GM23338 (cell line): Measurements from ENCODE around the gene FICD. TPM values are rescaled to one million over a fixed set of nuclear protein-coding genes. Genes with fewer than 3 reads are reported as not detected.
"Not testable (repeated sequence)": the region's sequence is repeated elsewhere in the genome, so short reads cannot be mapped to it uniquely, and the experiment has no call there.

Experiments
- ATAC-seq: fragments of 200-7000 bp; cut with Tn5 transposase; 3 replicates; pipeline ENCODE4 v1.9.1; 2020
- DNase-seq: peaks from one replicate; pipeline ENCODE4 v3.0.0-alpha.2; 2015; ENCODE audit warnings: low spot score
- H2AFZ ChIP-seq: fragments of 200-600 bp; sonication (generic); 2 replicates; pipeline ENCODE4 v1.8.0; 2016; ENCODE audit warnings: antibody characterized with exemption, mild to moderate bottlenecking, moderate library complexity
- H3F3A ChIP-seq: fragments of 200-600 bp; sonication (generic); replicated peaks from 2 replicates; pipeline ENCODE4 v1.8.0; 2017; ENCODE audit warnings: antibody characterized with exemption, mixed run types, low read depth
- H3K27ac ChIP-seq: fragments of 200-600 bp; sonication (generic); 2 replicates; pipeline ENCODE4 v1.6.1; 2016; ENCODE audit warnings: low read depth
- H3K27me3 ChIP-seq: fragments of 200-600 bp; sonication (generic); 2 replicates; pipeline ENCODE4 v1.8.0; 2016; ENCODE audit warnings: mild to moderate bottlenecking, mixed run types, moderate library complexity; ENCODE audit not compliant: insufficient read depth
- H3K36me3 ChIP-seq: fragments of 200-600 bp; sonication (generic); 2 replicates; pipeline ENCODE4 v1.8.0; 2016; ENCODE audit warnings: mild to moderate bottlenecking; ENCODE audit not compliant: insufficient read depth
- H3K4me1 ChIP-seq: fragments of 200-600 bp; sonication (generic); 2 replicates; pipeline ENCODE4 v1.8.0; 2016; ENCODE audit warnings: mild to moderate bottlenecking, moderate library complexity; ENCODE audit not compliant: insufficient read depth
- H3K4me2 ChIP-seq: fragments of 200-600 bp; sonication (generic); 2 replicates; pipeline ENCODE4 v1.7.1; 2017; ENCODE audit warnings: mixed run types
- H3K4me3 ChIP-seq: fragments of 200-600 bp; sonication (generic); 2 replicates; pipeline ENCODE4 v1.6.1; 2016; ENCODE audit warnings: mixed run types
- H3K79me2 ChIP-seq: fragments of 200-600 bp; sonication (generic); replicated peaks from 2 replicates; pipeline ENCODE4 v1.8.0; 2017; ENCODE audit warnings: mild to moderate bottlenecking; ENCODE audit not compliant: insufficient read depth
- H3K9me2 ChIP-seq: fragments of 200-600 bp; sonication (generic); 2 replicates; pipeline ENCODE4 v1.8.0; 2017; ENCODE audit not compliant: insufficient read depth
- H4K20me1 ChIP-seq: fragments of 200-600 bp; sonication (generic); replicated peaks from 2 replicates; pipeline ENCODE4 v1.8.0; 2017; ENCODE audit warnings: mild to moderate bottlenecking; ENCODE audit not compliant: insufficient read depth
- H3K27ac Mint-ChIP-seq: 2 replicates; pipeline ENCODE4 v1.8.0; 2020; ENCODE audit warnings: inconsistent platforms, mild to moderate bottlenecking, moderate library complexity, mixed read lengths
- H3K27me3 Mint-ChIP-seq: 3 replicates; pipeline ENCODE4 v1.8.0; 2022; ENCODE audit warnings: low read depth, mild to moderate bottlenecking, moderate library complexity, mixed read lengths, inconsistent platforms; ENCODE audit not compliant: insufficient read depth, poor library complexity
- H3K36me3 Mint-ChIP-seq: 3 replicates; pipeline ENCODE4 v1.8.0; 2021; ENCODE audit warnings: low read depth, mild to moderate bottlenecking, inconsistent platforms, moderate library complexity, mixed read lengths
- H3K4me1 Mint-ChIP-seq: 3 replicates; pipeline ENCODE4 v1.8.0; 2020; ENCODE audit warnings: mild to moderate bottlenecking, inconsistent platforms, mixed read lengths
- H3K4me3 Mint-ChIP-seq: 3 replicates; pipeline ENCODE4 v1.8.0; 2021; ENCODE audit warnings: moderate library complexity, mild to moderate bottlenecking, inconsistent platforms, mixed read lengths
- H3K9me3 Mint-ChIP-seq: 3 replicates; pipeline ENCODE4 v1.8.0; 2020; ENCODE audit warnings: moderate library complexity, mild to moderate bottlenecking, inconsistent platforms, mixed read lengths
- CREB1 ChIP-seq: fragments of 250-450 bp; sonication (Bioruptor Pico); IDR thresholded peaks from 2 replicates; pipeline ENCODE4 v1.5.0; 2020; ENCODE audit warnings: low read depth, mild to moderate bottlenecking, moderate library complexity
- EZH2phosphoT487 ChIP-seq: fragments of 200-600 bp; sonication (generic); IDR thresholded peaks from one replicate; pipeline ENCODE4 v1.8.1; 2018; ENCODE audit warnings: antibody characterized with exemption; ENCODE audit not compliant: unreplicated experiment
- JUNB ChIP-seq: IDR thresholded peaks from one replicate; pipeline ENCODE4 v1.6.1; 2016; ENCODE audit warnings: antibody characterized with exemption; ENCODE audit not compliant: unreplicated experiment
- NANOG ChIP-seq: IDR thresholded peaks from 2 replicates; pipeline ENCODE4 v1.6.1; 2016; ENCODE audit warnings: antibody characterized with exemption, borderline replicate concordance
- ZNF114 ChIP-seq: fragments of 250-450 bp; sonication (Bioruptor Pico); IDR thresholded peaks from 2 replicates; pipeline ENCODE4 v1.5.0; 2020; ENCODE audit warnings: mild to moderate bottlenecking, moderate library complexity
- ZNF331 ChIP-seq: fragments of 250-450 bp; sonication (Bioruptor Pico); IDR thresholded peaks from 2 replicates; pipeline ENCODE4 v1.5.0; 2020; ENCODE audit warnings: low read depth, mild to moderate bottlenecking, moderate library complexity
- polyA plus RNA-seq: library from polyadenylated mRNA; unstranded; fragments of >200 nt; fragmentation: Nextera tagmentation; extraction: Ambion mirVana; gene quantifications from 2 replicates; pipeline ENCODE4 v1.2.1, GENCODE V29; 2016
- total RNA-seq: library from RNA; depleted of rRNA; stranded (reverse); fragments of >200 nt; shearing (Covaris generic); gene quantifications from 2 replicates; pipeline ENCODE4 v1.2.3, GENCODE V29; 2014
- TF ChIP-seq, protein P1 (sequence below): IDR thresholded peaks from one replicate; pipeline ENCODE4 v1.6.1; 2018; ENCODE audit warnings: antibody characterized with exemption; ENCODE audit not compliant: unreplicated experiment
- TF ChIP-seq, protein P2 (sequence below): IDR thresholded peaks from 2 replicates; pipeline ENCODE4 v1.6.1; 2016; ENCODE audit warnings: antibody characterized with exemption
- TF ChIP-seq, protein P3 (sequence below): fragments of 250-450 bp; sonication (Bioruptor Pico); IDR thresholded peaks from 2 replicates; pipeline ENCODE4 v1.5.0; 2020; ENCODE audit warnings: mild to moderate bottlenecking, moderate library complexity

The FICD gene
- total and polyA plus RNA-seq, 2 experiments from 2014 or later: 4.9 to 5.3 TPM

DNA sequence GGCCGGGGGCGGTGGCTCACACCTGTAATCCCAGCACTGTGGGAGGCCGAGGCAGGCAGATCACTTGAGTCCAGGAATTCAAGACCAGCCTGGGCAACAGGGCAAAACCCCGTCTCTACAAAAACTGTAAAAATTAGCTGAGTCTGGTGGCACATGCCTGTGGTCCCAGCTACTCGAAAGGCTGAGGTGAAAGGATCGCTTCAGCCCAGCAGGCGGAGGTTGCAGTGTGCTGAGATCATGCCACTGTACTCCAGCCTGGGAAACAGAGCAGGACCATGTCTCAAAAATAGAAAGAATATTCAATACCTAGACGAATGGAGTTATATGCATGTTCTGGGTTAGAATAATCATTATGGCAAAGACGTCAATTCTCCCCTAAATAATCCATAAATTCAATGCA lies 40.3 kb downstream of the FICD start:
- H3F3A ChIP-seq, H2AFZ ChIP-seq, H3K27me3 ChIP-seq, H3K4me1 ChIP-seq, H3K9me3 Mint-ChIP-seq, H3K36me3 ChIP-seq, H3K4me3 ChIP-seq, H3K4me2 ChIP-seq, DNase-seq, H3K4me3 Mint-ChIP-seq, H3K27me3 Mint-ChIP-seq, H3K9me2 ChIP-seq, ATAC-seq, H3K27ac ChIP-seq, H3K27ac Mint-ChIP-seq: not testable (repeated sequence)
- peaks cover 68% of the 10 kb centered on the region for H4K20me1 ChIP-seq
- Mint-ChIP-seq H3K36me3 (peaks cover 12% of the 10 kb centered on the region; the same call in 1 of the 3 replicates), H3K4me1 (peaks cover 45% of the 10 kb centered on the region)
- peaks cover 100% of the 10 kb centered on the region for H3K79me2 ChIP-seq

DNA sequence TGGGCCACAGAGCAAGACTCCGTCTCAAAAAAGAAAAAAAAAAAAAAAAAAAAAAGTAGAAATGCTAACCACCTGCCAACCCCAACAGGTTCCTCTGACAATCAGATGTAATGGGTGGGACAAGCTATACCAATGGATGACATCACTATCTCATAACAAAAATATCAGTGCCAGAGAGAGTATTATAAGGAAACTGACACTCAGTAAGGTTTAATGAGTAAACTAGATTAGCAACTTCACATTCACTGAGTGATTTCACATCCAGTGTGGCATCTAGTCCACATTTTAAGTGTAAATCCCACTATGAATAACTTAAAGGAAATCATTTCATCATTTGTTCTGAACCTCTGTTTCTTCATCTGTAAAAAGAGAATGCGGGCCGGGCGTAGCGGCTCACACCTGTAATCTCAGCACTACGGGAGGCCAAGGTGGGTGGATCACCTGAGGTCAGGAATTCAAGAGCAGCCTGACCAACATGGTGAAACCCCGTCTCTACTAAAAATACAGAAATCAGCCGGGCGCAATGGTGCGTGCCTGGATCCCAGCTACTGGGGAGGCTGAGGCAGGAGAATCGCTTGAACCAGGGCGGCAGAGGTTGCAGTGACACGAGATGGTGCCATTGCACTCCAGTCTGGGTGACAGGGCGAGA lies 44.1 kb downstream of the FICD start:
- peak overlapping the region; percentile 100 for H3K4me3 Mint-ChIP-seq
- peaks cover 1% of the 10 kb centered on the region for H3K36me3 ChIP-seq
- ATAC-seq (no peak), DNase-seq (no peak)
- no peaks in the 10 kb centered on the region for H3F3A ChIP-seq
- H3K9me3 Mint-ChIP-seq: no peaks in the 10 kb centered on the region; the same call in 2 of the 3 replicates
- H3K4me2 ChIP-seq: peak overlapping the region; percentile 76; the same call in 1 of the 2 replicates
- peaks cover 83% of the 10 kb centered on the region for H3K79me2 ChIP-seq
- no peaks in the 10 kb centered on the region for H3K27me3 Mint-ChIP-seq
- H3K27ac Mint-ChIP-seq: no peak overlapping the region
- H3K4me1 Mint-ChIP-seq: peaks cover 28% of the 10 kb centered on the region
- no peak for TF ChIP-seq EZH2phosphoT487
- TF ChIP-seq, protein P1, sequence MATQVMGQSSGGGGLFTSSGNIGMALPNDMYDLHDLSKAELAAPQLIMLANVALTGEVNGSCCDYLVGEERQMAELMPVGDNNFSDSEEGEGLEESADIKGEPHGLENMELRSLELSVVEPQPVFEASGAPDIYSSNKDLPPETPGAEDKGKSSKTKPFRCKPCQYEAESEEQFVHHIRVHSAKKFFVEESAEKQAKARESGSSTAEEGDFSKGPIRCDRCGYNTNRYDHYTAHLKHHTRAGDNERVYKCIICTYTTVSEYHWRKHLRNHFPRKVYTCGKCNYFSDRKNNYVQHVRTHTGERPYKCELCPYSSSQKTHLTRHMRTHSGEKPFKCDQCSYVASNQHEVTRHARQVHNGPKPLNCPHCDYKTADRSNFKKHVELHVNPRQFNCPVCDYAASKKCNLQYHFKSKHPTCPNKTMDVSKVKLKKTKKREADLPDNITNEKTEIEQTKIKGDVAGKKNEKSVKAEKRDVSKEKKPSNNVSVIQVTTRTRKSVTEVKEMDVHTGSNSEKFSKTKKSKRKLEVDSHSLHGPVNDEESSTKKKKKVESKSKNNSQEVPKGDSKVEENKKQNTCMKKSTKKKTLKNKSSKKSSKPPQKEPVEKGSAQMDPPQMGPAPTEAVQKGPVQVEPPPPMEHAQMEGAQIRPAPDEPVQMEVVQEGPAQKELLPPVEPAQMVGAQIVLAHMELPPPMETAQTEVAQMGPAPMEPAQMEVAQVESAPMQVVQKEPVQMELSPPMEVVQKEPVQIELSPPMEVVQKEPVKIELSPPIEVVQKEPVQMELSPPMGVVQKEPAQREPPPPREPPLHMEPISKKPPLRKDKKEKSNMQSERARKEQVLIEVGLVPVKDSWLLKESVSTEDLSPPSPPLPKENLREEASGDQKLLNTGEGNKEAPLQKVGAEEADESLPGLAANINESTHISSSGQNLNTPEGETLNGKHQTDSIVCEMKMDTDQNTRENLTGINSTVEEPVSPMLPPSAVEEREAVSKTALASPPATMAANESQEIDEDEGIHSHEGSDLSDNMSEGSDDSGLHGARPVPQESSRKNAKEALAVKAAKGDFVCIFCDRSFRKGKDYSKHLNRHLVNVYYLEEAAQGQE: no peak
- no peak for TF ChIP-seq CREB1
- no peak for TF ChIP-seq JUNB
- no peak for TF ChIP-seq NANOG
- no peak for TF ChIP-seq ZNF114 (CRISPR knock-in tag)
- no peak for TF ChIP-seq ZNF331 (CRISPR knock-in tag)
- TF ChIP-seq, protein P2, sequence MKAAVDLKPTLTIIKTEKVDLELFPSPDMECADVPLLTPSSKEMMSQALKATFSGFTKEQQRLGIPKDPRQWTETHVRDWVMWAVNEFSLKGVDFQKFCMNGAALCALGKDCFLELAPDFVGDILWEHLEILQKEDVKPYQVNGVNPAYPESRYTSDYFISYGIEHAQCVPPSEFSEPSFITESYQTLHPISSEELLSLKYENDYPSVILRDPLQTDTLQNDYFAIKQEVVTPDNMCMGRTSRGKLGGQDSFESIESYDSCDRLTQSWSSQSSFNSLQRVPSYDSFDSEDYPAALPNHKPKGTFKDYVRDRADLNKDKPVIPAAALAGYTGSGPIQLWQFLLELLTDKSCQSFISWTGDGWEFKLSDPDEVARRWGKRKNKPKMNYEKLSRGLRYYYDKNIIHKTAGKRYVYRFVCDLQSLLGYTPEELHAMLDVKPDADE: no peak
- TF ChIP-seq, protein P3, sequence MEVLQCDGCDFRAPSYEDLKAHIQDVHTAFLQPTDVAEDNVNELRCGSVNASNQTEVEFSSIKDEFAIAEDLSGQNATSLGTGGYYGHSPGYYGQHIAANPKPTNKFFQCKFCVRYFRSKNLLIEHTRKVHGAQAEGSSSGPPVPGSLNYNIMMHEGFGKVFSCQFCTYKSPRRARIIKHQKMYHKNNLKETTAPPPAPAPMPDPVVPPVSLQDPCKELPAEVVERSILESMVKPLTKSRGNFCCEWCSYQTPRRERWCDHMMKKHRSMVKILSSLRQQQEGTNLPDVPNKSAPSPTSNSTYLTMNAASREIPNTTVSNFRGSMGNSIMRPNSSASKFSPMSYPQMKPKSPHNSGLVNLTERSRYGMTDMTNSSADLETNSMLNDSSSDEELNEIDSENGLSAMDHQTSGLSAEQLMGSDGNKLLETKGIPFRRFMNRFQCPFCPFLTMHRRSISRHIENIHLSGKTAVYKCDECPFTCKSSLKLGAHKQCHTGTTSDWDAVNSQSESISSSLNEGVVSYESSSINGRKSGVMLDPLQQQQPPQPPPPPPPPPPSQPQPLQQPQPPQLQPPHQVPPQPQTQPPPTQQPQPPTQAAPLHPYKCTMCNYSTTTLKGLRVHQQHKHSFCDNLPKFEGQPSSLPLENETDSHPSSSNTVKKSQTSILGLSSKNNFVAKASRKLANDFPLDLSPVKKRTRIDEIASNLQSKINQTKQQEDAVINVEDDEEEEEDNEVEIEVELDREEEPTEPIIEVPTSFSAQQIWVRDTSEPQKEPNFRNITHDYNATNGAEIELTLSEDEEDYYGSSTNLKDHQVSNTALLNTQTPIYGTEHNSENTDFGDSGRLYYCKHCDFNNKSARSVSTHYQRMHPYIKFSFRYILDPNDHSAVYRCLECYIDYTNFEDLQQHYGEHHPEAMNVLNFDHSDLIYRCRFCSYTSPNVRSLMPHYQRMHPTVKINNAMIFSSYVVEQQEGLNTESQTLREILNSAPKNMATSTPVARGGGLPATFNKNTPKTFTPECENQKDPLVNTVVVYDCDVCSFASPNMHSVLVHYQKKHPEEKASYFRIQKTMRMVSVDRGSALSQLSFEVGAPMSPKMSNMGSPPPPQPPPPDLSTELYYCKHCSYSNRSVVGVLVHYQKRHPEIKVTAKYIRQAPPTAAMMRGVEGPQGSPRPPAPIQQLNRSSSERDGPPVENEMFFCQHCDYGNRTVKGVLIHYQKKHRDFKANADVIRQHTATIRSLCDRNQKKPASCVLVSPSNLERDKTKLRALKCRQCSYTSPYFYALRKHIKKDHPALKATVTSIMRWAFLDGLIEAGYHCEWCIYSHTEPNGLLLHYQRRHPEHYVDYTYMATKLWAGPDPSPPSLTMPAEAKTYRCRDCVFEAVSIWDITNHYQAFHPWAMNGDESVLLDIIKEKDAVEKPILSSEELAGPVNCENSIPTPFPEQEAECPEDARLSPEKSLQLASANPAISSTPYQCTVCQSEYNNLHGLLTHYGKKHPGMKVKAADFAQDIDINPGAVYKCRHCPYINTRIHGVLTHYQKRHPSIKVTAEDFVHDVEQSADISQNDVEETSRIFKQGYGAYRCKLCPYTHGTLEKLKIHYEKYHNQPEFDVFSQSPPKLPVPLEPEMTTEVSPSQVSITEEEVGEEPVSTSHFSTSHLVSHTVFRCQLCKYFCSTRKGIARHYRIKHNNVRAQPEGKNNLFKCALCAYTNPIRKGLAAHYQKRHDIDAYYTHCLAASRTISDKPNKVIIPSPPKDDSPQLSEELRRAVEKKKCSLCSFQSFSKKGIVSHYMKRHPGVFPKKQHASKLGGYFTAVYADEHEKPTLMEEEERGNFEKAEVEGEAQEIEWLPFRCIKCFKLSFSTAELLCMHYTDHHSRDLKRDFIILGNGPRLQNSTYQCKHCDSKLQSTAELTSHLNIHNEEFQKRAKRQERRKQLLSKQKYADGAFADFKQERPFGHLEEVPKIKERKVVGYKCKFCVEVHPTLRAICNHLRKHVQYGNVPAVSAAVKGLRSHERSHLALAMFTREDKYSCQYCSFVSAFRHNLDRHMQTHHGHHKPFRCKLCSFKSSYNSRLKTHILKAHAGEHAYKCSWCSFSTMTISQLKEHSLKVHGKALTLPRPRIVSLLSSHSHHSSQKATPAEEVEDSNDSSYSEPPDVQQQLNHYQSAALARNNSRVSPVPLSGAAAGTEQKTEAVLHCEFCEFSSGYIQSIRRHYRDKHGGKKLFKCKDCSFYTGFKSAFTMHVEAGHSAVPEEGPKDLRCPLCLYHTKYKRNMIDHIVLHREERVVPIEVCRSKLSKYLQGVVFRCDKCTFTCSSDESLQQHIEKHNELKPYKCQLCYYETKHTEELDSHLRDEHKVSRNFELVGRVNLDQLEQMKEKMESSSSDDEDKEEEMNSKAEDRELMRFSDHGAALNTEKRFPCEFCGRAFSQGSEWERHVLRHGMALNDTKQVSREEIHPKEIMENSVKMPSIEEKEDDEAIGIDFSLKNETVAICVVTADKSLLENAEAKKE (CRISPR knock-in tag): no peak
- H4K20me1 ChIP-seq: peaks cover 46% of the 10 kb centered on the region
- H2AFZ ChIP-seq: no peak overlapping the region
- H3K9me2 ChIP-seq: no peaks in the 10 kb centered on the region
- peaks cover 21% of the 10 kb centered on the region; the same call in 2 of the 3 replicates for H3K36me3 Mint-ChIP-seq
- H3K4me3 ChIP-seq: no peak overlapping the region; the same call in 1 of the 2 replicates
- H3K27ac ChIP-seq: no peak overlapping the region
- H3K27me3 ChIP-seq: no peaks in the 10 kb centered on the region
- no peaks in the 10 kb centered on the region; the same call in 1 of the 2 replicates for H3K4me1 ChIP-seq
